DMS53 treated with DMSO at 0.1 percent for 48 hours (cell line): ENCODE results near the gene INTU.
"Not testable (repeated sequence)": the region's sequence is repeated elsewhere in the genome, so short reads cannot be mapped to it uniquely, and the experiment has no call there.

ENCODE experiments used
- DNase-seq: peaks from one replicate; lab custom pipeline; 2025; ENCODE audit not compliant: unreplicated experiment; lab: John Stamatoyannopoulos, UW

The INTU gene

DNA sequence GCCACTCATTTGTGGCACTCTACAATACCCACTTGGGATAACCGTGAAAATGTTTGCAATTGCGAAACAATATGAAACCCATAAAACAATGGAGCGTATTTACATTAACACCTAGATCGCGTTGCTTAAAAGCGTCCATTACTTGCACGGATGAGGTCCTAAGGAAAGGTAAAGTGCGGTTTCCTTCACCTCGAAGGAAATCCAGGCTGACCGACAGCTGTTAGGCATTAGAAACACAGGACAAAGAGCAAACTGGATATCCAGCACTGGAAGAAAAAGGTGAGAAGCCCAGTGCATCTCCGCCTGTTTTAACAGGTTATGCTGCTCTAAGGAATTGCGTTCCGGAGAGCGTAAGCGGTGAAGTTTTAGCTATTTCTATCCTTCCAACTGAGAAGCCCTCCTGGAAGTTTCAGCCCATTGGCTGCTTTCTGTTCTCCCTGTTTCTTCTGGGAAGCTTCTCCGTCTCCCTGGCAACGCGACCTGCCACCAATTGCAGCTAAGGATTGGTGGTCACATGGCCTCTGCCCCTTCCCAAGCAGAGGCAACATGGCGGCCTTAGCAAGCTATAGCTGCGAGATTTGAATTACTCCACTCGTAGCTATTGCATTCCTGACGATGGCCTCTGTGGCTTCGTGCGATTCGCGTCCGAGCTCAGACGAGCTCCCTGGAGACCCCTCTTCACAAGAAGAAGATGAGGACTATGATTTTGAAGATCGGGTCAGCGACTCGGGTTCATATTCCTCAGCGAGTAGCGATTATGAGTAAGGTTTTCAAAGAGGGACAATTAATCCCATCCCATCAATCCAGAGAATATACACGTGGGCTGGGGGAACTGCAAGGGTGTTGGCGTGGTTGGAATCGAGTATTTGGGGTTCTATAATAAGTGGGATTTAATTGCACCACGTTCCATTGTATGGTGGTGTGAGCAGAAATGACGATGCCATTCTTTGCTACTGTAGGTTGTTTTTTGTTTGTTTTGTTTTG lies at the start of gene INTU:
Gene INTU, plus strand, starts transcription at position 538 of the 984 bp plus-strand sequence. Its CDS starts 78 bp downstream, at position 616.
- DNase-seq: peak; percentile 86

DNA sequence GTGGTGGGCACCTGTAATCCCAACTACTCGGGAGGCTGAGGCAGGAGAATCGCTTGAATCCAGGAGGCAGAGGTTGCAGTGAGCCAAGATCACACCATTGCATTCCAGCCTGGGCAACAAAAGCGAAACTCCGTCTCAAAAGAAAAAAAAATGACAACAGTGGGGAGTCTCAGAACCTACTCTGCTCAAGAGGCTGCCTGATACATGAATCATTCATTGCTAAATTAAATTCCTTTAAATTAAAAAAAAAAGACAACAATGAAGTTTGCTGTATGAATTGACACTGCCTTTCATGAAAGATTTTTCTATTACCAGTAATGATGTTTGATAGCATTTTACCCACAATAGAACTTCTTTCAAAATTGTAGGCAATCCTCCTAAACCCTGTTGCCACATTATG lies 46.3 kb upstream of the INTU start:
- DNase-seq: not testable (repeated sequence)

DNA sequence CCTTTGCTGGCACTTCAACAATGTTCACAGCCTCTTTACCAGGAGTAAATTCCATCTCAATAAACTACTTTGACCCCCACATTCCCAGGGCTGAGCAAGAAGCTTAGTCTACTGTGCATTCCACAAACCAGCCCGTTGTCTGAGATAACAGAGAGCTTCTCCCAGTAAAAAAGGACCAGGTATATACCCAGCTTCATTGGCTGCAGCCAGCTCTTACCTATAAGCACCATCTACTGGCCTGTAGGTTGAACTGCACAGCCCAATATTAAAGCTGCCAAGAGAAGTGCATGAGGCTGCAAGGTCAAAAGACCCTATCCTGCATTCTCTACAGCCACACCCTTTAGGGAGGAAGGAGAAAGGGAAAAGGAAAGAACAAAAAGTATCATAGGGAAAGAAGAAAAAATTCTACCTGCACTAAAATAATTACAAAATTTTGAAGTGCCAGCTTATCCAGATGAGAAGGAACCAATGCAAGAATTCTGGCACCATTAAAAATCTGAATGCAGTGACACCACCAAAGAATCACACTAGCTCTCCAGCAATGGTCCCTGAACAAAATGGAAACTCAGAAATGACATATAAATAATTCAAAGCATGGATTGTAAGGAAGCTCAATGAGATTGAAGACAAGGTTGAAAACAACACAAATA lies 45.7 kb upstream of the INTU start:
- DNase-seq: peak; percentile 14

GRCh38 chr4:127589153-127589552 lies 43.6 kb upstream of the INTU start:
- DNase-seq: not testable (repeated sequence)

DNA sequence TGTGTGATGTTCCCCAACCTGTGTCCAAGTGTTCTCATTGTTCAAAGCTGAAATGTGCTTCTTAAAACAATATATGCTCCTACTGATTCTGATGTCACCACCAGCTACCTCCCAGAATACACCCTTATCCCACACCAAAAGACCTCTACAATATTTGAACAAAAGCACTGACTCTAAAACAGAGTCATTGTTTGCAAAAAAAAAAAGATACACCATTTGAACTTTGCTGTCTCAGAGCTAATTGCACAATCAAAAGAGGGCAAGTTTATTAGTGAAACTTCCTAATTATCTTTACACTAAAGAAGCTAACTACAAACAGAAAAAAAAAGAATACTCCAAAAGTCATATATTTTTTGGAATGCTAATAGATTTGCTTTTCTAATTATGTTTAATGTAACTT lies 34.1 kb upstream of the INTU start:
- no peak for DNase-seq

DNA sequence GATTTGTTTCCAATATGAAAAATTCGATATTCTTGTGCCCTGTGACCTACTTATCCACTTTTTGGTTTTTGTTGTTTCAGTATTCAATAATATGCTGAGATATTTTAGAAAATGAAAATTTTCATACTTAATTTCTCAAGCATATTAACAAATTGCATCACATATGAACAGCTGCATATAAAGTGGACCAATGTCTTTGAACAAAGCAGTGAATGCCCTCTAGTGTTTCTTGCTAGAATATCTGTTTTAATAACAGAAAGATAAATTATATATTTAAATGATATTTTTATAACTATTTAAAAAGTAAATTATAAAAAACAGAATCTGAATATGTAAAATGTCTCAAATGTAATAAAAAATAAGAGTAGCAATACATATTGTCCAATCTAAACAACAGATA lies 31.7 kb upstream of the INTU start:
- DNase-seq: no peak

GRCh38 chr4:127604949-127605709 lies 27.6 kb upstream of the INTU start:
- peak; percentile 77 for DNase-seq

DNA sequence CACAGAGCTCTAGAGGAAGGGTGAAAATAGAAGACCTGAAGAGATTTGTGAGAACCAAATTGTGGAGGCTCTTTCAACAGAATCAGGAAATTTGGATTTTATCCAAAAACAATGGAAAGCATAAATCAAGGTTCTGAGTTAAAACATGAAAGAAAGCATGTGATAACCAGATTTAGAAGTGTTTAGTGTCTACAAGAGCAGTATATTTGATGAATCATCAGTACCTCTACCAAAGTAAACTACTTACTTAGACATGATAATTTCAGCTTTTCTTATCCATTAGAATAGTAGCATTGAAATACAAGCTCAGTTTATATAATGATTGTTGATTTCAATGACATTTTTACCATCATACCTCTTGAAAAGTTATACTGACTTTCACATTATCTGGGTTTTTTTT lies 25.9 kb upstream of the INTU start:
- DNase-seq: no peak

GRCh38 chr4:127609484-127609883 lies 23.3 kb upstream of the INTU start:
- no peak for DNase-seq

- no peak for DNase-seq
Measured at GRCh38 chr4:127610488-127610887, 22.3 kb upstream of the INTU start.

DNA sequence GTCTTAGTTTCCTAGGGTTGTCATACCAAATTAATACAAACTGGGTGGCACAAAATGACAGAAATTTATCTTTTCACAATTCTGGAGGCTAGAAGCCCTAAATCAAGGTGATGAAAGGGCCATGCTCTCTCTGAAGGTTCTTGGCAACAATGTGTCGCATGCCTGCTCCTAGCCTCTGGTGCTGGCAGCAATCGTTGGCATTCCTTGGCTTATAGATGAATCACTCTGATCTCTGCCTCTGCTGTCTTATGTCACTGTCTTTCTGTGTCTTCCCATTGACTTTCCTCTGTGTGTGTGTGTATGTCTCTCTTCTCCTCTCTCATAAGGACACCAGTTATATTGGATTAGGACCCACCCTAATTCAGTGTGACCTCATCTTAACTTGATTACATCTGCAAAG lies 15.9 kb upstream of the INTU start:
- no peak for DNase-seq

DNA sequence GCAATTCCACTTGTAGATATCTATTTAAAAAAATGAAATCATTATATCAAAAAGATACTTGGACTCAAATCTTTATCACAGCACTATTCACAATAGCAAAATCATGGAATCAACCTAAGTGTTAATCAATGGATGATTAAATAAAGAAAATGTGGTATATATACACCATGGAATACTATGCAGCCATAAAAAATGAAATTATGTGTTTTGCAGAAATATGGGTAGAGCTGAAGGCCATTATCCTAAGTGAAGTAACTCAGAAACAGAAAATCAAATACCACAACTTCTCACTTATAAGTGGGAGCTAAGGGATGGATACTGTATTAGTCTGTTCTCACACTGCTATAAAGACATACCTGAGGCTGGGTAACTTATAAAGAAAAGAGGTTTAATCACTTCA lies 14.3 kb upstream of the INTU start:
- DNase-seq: no peak

DNA sequence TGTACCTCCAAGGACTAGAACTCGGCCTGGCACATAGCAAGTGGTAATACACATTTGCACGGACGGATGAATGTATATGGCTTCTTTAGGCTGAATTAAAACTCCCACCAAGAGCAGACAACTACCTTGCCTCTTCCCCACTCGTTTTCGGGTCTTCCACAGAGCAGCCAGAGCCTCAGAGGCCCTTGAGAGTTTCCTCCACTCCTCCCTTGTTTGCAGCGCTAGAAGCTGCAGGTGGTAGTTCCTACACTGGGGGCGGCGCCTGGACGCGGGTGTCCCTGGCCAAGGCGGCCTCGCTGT lies 10.2 kb upstream of the INTU start:
- peak; percentile 17 for DNase-seq

GRCh38 chr4:127622921-127623796 lies 9.6 kb upstream of the INTU start:
- DNase-seq: no peak

DNA sequence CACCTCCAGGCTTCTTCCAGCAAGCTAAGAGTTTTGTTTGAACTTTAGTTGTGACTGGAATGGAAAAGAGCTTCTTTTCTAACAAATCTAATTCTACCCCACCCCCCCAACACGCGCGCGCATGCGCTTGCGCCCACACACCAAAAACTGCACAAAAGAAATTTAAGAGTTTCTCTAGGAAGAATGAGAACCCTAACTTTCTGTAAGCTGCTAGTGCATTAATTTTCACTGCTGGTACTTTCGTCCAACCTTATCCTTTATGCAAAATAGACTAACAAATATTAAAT lies 9.0 kb upstream of the INTU start:
- no peak for DNase-seq

DNA sequence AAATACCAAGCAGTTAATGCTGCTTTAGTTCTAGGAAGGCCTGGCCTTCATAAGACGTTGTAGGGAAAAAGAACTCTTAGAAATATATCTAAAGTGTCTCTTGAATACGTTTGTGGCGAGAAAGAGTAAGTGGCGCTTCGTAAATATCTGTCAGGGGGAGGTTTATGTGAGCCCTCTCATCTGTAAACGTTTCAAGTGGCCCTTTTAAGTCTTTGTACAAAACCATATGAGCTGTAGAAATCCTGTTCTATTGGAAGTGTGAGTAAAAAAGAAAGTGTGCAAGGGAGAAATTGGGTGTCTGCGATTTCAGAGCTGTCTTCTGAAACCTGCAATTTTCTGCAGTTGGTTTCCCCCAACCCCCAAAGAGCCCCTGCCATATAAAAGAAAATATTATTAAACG lies 8.6 kb upstream of the INTU start:
- no peak for DNase-seq

DNA sequence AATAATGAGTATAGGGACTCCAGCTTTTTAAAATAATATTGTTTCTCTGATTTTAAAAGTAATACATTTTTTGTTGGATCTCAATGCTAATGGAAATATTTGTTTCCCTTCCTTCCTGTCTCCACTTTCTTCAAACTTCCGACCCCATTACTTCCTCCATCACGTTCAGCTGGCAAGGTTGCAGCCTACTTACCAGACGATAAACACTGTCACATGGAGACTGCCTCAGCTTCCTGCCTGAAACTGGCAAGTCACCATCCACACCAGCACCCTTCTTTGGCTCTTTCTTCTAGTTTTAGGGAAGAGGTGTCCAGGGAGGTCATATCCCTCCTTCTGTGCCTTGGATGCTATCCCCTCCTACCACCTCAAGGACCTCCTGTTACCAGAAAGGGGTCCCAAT lies 3.4 kb upstream of the INTU start:
- DNase-seq: no peak

- DNase-seq: no peak
Measured at GRCh38 chr4:127630152-127630551, 2.6 kb upstream of the INTU start.

DNA sequence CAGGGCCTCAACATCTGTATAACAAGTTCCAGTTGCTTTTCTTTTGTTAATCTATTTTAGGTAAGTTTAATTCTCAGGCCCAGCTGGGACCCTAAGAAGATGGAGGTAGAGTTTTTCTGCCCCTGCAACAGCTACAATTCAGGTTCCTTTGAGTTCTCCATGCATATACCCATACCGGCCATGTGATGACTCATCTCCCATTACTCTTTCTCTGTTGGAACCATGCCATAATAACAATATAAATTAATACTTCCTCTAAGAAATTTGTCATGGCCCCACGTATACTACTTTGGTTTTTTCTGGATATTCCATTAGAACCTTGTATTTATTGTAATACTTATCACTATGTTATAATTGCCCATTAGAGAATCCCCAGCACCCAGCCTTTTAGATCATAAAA lies 1.3 kb upstream of the INTU start:
- DNase-seq: no peak

- DNase-seq: no peak
Measured at GRCh38 chr4:127634181-127634580, 1.4 kb downstream of the INTU start.

DNA sequence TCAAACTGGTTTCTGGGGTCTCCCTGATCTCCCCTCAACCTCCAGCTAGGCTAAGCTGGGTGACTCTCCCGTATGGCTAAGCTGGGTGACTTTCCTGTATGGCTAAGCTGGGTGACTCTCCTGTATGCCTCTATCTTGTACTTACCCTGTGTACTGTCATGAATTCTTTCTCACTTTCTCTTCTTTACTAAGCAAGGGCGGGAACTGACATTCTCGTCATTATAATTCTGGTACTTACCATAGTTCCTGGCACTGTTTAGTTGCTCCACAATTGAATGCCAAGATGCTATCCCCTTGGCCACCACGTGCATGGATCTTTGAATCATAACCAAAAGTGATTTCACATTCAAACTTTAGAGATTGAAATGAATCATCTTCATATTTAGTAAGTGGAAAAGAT lies 8.8 kb downstream of the INTU start:
- DNase-seq: no peak
